GM23248 (cell line): ENCODE data around the gene TBRG4. TPM values are rescaled to one million over a fixed set of nuclear protein-coding genes. Genes with fewer than 3 reads are reported as not detected.

Experiments
- DNase-seq: peaks from one replicate; pipeline ENCODE4 v3.0.0-alpha.2; 2015
- H2AFZ ChIP-seq: fragments of 200-600 bp; sonication (generic); 2 replicates; pipeline ENCODE4 v1.6.1; 2016; ENCODE audit warnings: antibody characterized with exemption
- H3F3A ChIP-seq: fragments of 200-600 bp; sonication (generic); 2 replicates; pipeline ENCODE4 v1.6.1; 2016; ENCODE audit warnings: mild to moderate bottlenecking, antibody characterized with exemption, mixed run types; ENCODE audit not compliant: insufficient read depth
- H3K27ac ChIP-seq: fragments of 200-600 bp; sonication (generic); 2 replicates; pipeline ENCODE4 v1.5.1; 2016; ENCODE audit warnings: mild to moderate bottlenecking
- H3K27me3 ChIP-seq: fragments of 200-600 bp; sonication (generic); replicated peaks from 2 replicates; pipeline ENCODE4 v1.6.1; 2016; ENCODE audit warnings: mild to moderate bottlenecking; ENCODE audit not compliant: insufficient read depth
- H3K36me3 ChIP-seq: fragments of 200-600 bp; sonication (generic); 2 replicates; pipeline ENCODE4 v1.6.1; 2016; ENCODE audit warnings: low read depth, mild to moderate bottlenecking
- H3K4me1 ChIP-seq: fragments of 200-600 bp; sonication (generic); 2 replicates; pipeline ENCODE4 v1.6.1; 2016; ENCODE audit warnings: mild to moderate bottlenecking; ENCODE audit not compliant: insufficient read depth
- H3K4me2 ChIP-seq: fragments of 200-600 bp; sonication (generic); one replicate; pipeline ENCODE4 v1.6.1; 2016; ENCODE audit warnings: mild to moderate bottlenecking; ENCODE audit not compliant: unreplicated experiment
- H3K4me3 ChIP-seq: fragments of 200-600 bp; sonication (generic); 2 replicates; pipeline ENCODE4 v1.5.1; 2016; ENCODE audit warnings: mild to moderate bottlenecking
- H3K79me2 ChIP-seq: fragments of 200-600 bp; sonication (generic); 2 replicates; pipeline ENCODE4 v1.6.1; 2016; ENCODE audit warnings: mild to moderate bottlenecking; ENCODE audit not compliant: insufficient read depth
- H3K9ac ChIP-seq: fragments of 200-600 bp; sonication (generic); 2 replicates; pipeline ENCODE4 v1.6.1; 2016; ENCODE audit warnings: mild to moderate bottlenecking
- H3K9me2 ChIP-seq: fragments of 200-600 bp; sonication (generic); 2 replicates; pipeline ENCODE4 v1.6.1; 2016; ENCODE audit warnings: mixed run types, mild to moderate bottlenecking, moderate library complexity; ENCODE audit not compliant: insufficient read depth
- H3K9me3 ChIP-seq: fragments of 200-600 bp; sonication (generic); one replicate; pipeline ENCODE4 v1.6.1; 2017; ENCODE audit warnings: low read depth
- H4K20me1 ChIP-seq: fragments of 200-600 bp; sonication (generic); 2 replicates; pipeline ENCODE4 v1.6.0; 2016; ENCODE audit not compliant: insufficient read depth
- EZH2 ChIP-seq: fragments of 200-600 bp; sonication (generic); IDR thresholded peaks from 2 replicates; pipeline ENCODE4 v1.6.1; 2018; ENCODE audit warnings: antibody characterized with exemption, mild to moderate bottlenecking; ENCODE audit not compliant: insufficient read depth, poor library complexity, severe bottlenecking
- EZH2phosphoT487 ChIP-seq: fragments of 200-600 bp; sonication (generic); IDR thresholded peaks from 2 replicates; pipeline ENCODE4 v1.6.1; 2018; ENCODE audit warnings: antibody characterized with exemption, moderate library complexity, mild to moderate bottlenecking, low read depth; ENCODE audit not compliant: insufficient read depth
- WGBS, 2 experiments: methylation state at CpG; one replicate each; pipeline ENCODE4 v1.1.6; 2015 to 2017; ENCODE audit warnings: low lambda C conversion rate in 2 of 2, low coverage in 1 of 2; ENCODE audit errors: missing lambda C conversion rate in 2 of 2; 5-methylcytosine and 5-hydroxymethylcytosine counted together
- in situ Hi-C: fragments of 300-500 bp; cut with MboI; formaldehyde crosslinking; loops from 2 replicates; pipeline ENCODE4 v1.15.0; 2020
- polyA plus RNA-seq: library from polyadenylated mRNA; unstranded; fragments of >200 nt; fragmentation: Nextera tagmentation; extraction: Ambion mirVana; gene quantifications from 2 replicates; pipeline ENCODE4 v1.2.1, GENCODE V29; 2016
- small RNA-seq: library from RNA; depleted of rRNA; stranded (forward); fragments of <200 nt; gene quantifications from one replicate; pipeline ENCODE3, GENCODE V24; 2014; ENCODE audit warnings: low read depth, low replicate concordance
- total RNA-seq: library from RNA; depleted of rRNA; stranded (reverse); fragments of >200 nt; shearing (Covaris generic); gene quantifications from 2 replicates; pipeline ENCODE4 v1.2.3, GENCODE V29; 2014; rRNA removed

Gene TBRG4
- total and polyA plus RNA-seq, 2 experiments from 2014 or later, result 55.8 to 62.7 TPM

DNA sequence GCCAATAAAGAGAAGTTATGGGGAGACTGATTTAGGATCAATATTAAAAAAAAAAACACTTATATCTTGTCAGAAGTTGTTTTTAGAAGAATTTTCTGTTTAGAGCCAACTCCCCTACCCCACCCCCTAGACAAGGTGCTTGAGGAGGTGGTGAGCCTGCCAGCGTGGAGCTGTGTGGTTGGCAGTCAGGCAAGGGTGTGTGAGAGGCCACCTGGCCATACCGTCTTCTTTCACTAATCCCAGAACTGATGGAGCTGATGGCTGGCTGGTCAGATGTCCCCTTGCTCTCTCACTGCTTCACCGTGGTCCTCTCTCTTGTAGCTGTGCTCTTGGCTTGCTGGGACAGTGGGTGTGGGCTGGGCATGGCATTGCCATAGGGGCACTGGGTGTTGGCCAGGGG, 57.1 kb downstream of the TBRG4 start:
- peaks cover 73% of the 10 kb centered on the region for H3K79me2 ChIP-seq
- no peaks in the 10 kb centered on the region for H3K27me3 ChIP-seq
- H4K20me1 ChIP-seq, result no peaks in the 10 kb centered on the region
- no peaks in the 10 kb centered on the region for H3K36me3 ChIP-seq
- DNase-seq, result no peak
- WGBS, 2 experiments, result 83 to 94% methylated on average over 3 of the region's 3 CpGs
- no peaks in the 10 kb centered on the region for H3K4me1 ChIP-seq
- no peaks in the 10 kb centered on the region for H3K9me3 ChIP-seq
- H2AFZ ChIP-seq, result no peak overlapping the region
- no peak overlapping the region for H3K4me2 ChIP-seq
- H3K27ac ChIP-seq, result no peak overlapping the region
- H3F3A ChIP-seq, result no peaks in the 10 kb centered on the region
- TF ChIP-seq EZH2, result no peak
- no peak for TF ChIP-seq EZH2phosphoT487
- no peak overlapping the region for H3K9ac ChIP-seq
- H3K4me3 ChIP-seq, result no peak overlapping the region
- in situ Hi-C loops, result no loop called here
- no peaks in the 10 kb centered on the region for H3K9me2 ChIP-seq

DNA sequence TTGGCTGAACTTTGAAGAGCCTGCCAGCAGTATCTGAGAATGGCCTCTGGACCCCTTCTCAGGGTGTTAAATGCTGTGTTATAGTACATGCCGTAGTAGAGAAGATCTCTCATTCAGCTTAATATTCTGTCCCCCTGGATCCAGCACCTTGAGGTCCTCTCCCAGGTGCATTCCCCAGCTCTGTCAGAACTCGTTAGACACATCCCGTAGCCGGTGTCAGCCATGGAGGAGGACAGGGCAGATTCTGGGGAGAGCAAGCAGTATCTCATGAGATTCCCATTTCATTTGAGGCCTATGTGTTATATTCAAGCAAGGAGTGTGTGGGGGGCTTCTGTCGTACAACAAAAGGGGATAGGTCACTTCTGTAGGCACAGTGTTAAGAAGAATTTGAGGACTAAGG, 57.6 kb downstream of the TBRG4 start:
- no peaks in the 10 kb centered on the region for H3K36me3 ChIP-seq
- no peak overlapping the region for H3K4me3 ChIP-seq
- H3K4me2 ChIP-seq, result no peak overlapping the region
- in situ Hi-C loops, result no loop called here
- DNase-seq, result no peak
- TF ChIP-seq EZH2phosphoT487 (no peak), EZH2 (no peak)
- H3K9ac ChIP-seq, result no peak overlapping the region
- H2AFZ ChIP-seq, result no peak overlapping the region
- WGBS, 2 experiments, result 97 to 100% methylated on average over 5 of the region's 5 CpGs
- H3K27ac ChIP-seq, result no peak overlapping the region
- no peaks in the 10 kb centered on the region for H3F3A ChIP-seq
- no peaks in the 10 kb centered on the region for H3K9me3 ChIP-seq
- H4K20me1 ChIP-seq, result no peaks in the 10 kb centered on the region
- H3K79me2 ChIP-seq, result peaks cover 72% of the 10 kb centered on the region
- H3K9me2 ChIP-seq, result no peaks in the 10 kb centered on the region
- H3K27me3 ChIP-seq, result no peaks in the 10 kb centered on the region
- H3K4me1 ChIP-seq, result no peaks in the 10 kb centered on the region

DNA sequence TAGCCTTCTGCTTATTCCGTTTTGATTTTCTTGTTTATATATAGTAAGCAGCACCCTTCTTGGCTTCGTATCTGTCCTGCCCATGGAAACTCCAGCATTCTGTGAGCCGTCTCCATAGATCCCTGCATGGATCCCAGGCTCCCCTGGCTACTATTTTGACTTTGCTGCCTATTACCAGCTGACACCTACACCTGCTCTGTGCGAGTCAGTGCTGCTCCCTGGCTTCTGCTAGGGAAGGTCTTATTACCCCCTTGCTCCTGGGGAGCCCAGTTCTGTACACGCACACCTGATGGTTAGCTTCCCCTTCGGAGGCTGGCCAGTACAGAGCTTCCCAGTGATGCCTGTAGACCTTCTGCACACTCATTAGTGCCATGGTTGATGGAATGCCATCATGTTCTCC, 58.1 kb downstream of the TBRG4 start:
- H3K4me1 ChIP-seq, result no peaks in the 10 kb centered on the region
- in situ Hi-C loops, result no loop called here
- H3K36me3 ChIP-seq, result no peaks in the 10 kb centered on the region
- H3K79me2 ChIP-seq, result peaks cover 72% of the 10 kb centered on the region
- H3K9me3 ChIP-seq, result no peaks in the 10 kb centered on the region
- no peaks in the 10 kb centered on the region for H3F3A ChIP-seq
- no peaks in the 10 kb centered on the region for H3K9me2 ChIP-seq
- no peaks in the 10 kb centered on the region for H4K20me1 ChIP-seq
- no peak for TF ChIP-seq EZH2phosphoT487
- TF ChIP-seq EZH2, result no peak
- DNase-seq, result no peak
- no peak overlapping the region for H3K4me2 ChIP-seq
- no peak overlapping the region for H3K4me3 ChIP-seq
- no peak overlapping the region for H3K9ac ChIP-seq
- no peak overlapping the region for H2AFZ ChIP-seq
- no peaks in the 10 kb centered on the region for H3K27me3 ChIP-seq
- WGBS, 2 experiments, result 84 to 85% methylated on average over 6 of the region's 6 CpGs
- H3K27ac ChIP-seq, result no peak overlapping the region

DNA sequence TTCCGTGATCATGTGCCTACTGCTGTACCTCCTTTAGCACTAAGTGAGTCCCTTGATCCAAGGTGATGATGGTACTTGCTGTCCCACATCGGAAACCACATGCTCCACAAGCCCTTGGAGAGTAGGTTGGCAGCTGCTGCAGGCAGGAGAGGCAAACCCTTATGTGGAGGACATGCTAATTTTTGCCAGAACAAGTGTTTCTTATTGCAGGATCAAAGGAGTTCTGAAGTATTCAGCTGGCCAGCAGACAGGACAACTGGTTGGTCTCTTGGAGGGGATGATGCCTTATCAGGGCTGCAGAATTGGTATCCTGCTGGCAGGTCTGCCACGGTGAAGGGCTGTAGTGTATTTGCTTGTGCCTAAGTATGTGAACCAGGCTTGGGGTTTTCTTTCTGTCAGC, 59.5 kb downstream of the TBRG4 start:
- no peak for TF ChIP-seq EZH2phosphoT487
- no peaks in the 10 kb centered on the region for H3K4me1 ChIP-seq
- no peak overlapping the region for H3K4me2 ChIP-seq
- H3K36me3 ChIP-seq, result no peaks in the 10 kb centered on the region
- no peak overlapping the region for H3K9ac ChIP-seq
- peaks cover 59% of the 10 kb centered on the region for H3K79me2 ChIP-seq
- 57% methylated on average over 3 of the region's 3 CpGs for WGBS, 2 experiments
- DNase-seq, result no peak
- no peaks in the 10 kb centered on the region for H3K9me2 ChIP-seq
- H3K9me3 ChIP-seq, result no peaks in the 10 kb centered on the region
- no peak overlapping the region for H3K4me3 ChIP-seq
- H3F3A ChIP-seq, result no peaks in the 10 kb centered on the region
- H3K27me3 ChIP-seq, result no peaks in the 10 kb centered on the region
- no peak overlapping the region for H2AFZ ChIP-seq
- H4K20me1 ChIP-seq, result no peaks in the 10 kb centered on the region
- H3K27ac ChIP-seq, result no peak overlapping the region
- in situ Hi-C loops, result no loop called here

DNA sequence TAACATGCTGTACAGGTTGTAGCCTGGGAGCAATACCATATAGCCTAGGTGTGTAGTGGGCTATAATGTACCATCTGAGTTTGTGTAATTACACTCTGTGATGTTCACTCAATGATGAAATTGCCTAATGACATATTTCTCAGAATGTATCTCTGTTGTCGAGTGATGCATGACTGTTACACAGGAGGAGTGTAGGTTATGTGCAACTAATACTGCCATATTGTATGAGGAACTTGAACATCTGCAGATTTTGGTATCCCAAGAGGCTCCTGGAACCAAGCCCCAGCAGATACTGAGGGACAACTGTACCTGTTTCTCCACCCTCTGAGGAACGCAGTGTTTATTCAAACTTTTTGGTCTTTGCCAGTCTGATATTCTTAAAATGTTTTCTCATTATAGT, 61.3 kb downstream of the TBRG4 start:
- Histone ChIP-seq H3K4me2 (no peak overlapping the region), H3K9ac (no peak overlapping the region), H2AFZ (no peak overlapping the region), H3K9me2 (no peaks in the 10 kb centered on the region), H4K20me1 (no peaks in the 10 kb centered on the region), H3K79me2 (peaks cover 40% of the 10 kb centered on the region), H3K36me3 (peaks cover 5% of the 10 kb centered on the region; the same call in 1 of the 2 replicates), H3K4me1 (no peaks in the 10 kb centered on the region), H3K27me3 (no peaks in the 10 kb centered on the region), H3F3A (no peaks in the 10 kb centered on the region), H3K9me3 (no peaks in the 10 kb centered on the region), H3K27ac (no peak overlapping the region), H3K4me3 (no peak overlapping the region)
- in situ Hi-C loops, result no loop called here
- 63 to 82% methylated on average over 2 of the region's 2 CpGs for WGBS, 2 experiments
- DNase-seq, result no peak
- TF ChIP-seq EZH2, result no peak
- no peak for TF ChIP-seq EZH2phosphoT487

Small RNA genes lying within 50 kb of the gene (small RNA-seq; reads per million reads assigned to genes)
- 0.19 reads per million for gene SNORA5A
- gene SNORA5B, result not detected
- 1.9 reads per million, percentile 64 among the genes with 10 or more reads in this experiment for gene SNORA5C

Other genes starting within 250 kb of the TBRG4 start
- 17.0 and 17.3 TPM in 2 replicates for gene PURB, start 226.2 kb downstream of the TBRG4 start, total RNA-seq
- 1.4 and 1.6 TPM in 2 replicates for gene PURB, start 226.2 kb downstream of the TBRG4 start, polyA plus RNA-seq
- not detected in 2 replicates for gene MYO1G, start 132.7 kb downstream of the TBRG4 start, total RNA-seq
- 0.14 TPM in 1 of 2 replicates, not detected in the other for gene MYO1G, start 132.7 kb downstream of the TBRG4 start, polyA plus RNA-seq
- 63.8 and 77.3 TPM in 2 replicates for gene CCM2, start 111.5 kb downstream of the TBRG4 start, total RNA-seq
- gene CCM2, start 111.5 kb downstream of the TBRG4 start, polyA plus RNA-seq, result 69.3 and 78.7 TPM in 2 replicates
- 1.0 and 2.9 TPM in 2 replicates for gene NACAD, start 22.7 kb downstream of the TBRG4 start, total RNA-seq
- 0.93 and 1.2 TPM in 2 replicates for gene NACAD, start 22.7 kb downstream of the TBRG4 start, polyA plus RNA-seq
- gene RAMP3, start 46.1 kb upstream of the TBRG4 start, total RNA-seq, result not detected in 2 replicates
- gene RAMP3, start 46.1 kb upstream of the TBRG4 start, polyA plus RNA-seq, result not detected in 2 replicates